Hematopoietic multipotent progenitor cell (in vitro differentiated cells): Measurements from ENCODE around the gene TMEM178B. TPM values are rescaled to one million over a fixed set of nuclear protein-coding genes. Genes with fewer than 3 reads are reported as not detected.

Source experiments
- DNase-seq, 3 donors: peaks; one replicate each; pipeline ENCODE4 v3.0.0-alpha.2; 2011 to 2015; ENCODE audit warnings: low read depth in 2 of 3, low spot score in 2 of 3
- total RNA-seq: library from RNA; depleted of rRNA; stranded (reverse); fragments of >200 nt; gene quantifications from one replicate; pipeline ENCODE4 v1.2.3, GENCODE V29; 2012

The TMEM178B gene
- total RNA-seq, 1 donor = under 0.01 TPM

DNA sequence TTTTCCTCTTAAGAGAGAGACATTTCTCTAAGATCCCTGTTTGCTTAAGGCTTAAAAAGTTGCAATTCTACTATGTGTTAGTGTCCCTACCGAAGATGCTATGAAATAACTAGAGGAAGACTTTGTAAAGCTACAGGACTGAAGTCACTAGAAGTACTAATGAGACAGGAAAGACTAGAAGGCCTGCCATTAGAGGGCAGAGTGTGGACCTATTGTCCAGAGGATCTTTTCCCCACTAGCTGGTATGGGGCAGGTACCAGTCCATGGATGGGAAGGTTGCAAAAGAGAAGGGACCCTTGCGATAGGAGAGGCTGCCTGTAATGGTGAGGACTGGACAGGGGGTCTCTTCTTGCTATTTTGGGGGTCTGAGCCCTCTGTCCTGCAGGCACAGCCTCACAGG, 178.1 kb downstream of the TMEM178B start:
- DNase-seq = no peak

GRCh38 chr7:141257597-141257996, 183.7 kb downstream of the TMEM178B start:
- DNase-seq = no peak

DNA sequence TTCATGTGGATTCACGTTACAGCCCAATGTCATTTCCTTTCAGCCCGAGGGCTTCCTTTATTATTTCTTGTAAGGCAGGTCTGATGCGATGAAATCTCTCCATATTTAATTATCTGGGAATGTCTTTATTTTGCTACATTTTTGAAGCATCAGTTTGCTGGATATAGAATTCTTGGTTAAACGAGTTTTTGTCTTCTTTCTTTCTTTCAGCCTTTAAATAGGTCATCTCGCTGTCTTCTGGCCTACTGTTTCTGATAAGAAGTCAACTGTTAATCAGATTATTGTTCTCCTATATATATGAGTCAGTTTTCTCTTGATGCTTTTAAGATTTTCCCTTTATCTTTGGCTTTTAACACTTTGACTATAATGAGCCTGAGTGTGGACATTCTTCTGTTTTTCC, 184.7 kb downstream of the TMEM178B start:
- no peak for DNase-seq

GRCh38 chr7:141262101-141263090, 188.5 kb downstream of the TMEM178B start:
- DNase-seq = no peak

- DNase-seq = no peak
Observed at GRCh38 chr7:141263508-141263907, 189.6 kb downstream of the TMEM178B start.

DNA sequence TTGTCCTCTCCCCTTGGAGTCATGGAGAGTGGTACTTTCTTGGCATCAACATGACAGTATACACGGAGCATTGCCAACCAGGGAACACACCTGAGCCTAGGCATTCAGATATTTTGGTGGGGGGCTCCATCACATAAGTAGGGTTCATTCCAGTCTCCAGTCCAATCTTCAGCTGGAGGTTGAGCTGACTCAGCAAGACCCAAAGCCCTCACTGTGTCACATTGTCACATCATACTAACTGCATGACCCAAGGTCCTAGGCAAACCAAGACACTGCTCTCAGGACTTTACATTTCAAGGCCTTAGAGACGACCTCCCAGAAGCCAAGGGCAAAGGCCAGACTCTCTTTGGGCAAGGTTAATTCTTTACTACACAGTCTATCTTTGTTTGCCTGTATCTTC, 190.1 kb downstream of the TMEM178B start:
- DNase-seq = no peak

DNA sequence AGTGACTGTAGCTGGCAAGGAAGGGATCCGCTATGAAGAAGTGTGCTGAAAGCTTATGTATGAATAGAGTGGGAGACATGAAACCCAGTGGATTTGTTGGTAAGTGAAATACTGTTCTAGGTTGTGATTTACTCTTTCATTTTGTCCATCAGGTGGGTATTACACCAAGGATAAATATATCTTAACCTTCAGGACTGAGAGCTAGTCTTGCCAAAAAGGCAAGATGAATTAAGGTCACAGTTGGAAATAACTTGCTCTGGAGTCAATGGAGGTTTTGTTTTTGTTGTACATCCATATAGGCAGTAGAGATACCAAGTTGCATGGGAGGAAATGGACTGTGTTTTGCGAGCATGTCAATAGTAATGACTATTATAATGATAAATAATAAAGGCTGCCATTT, 190.6 kb downstream of the TMEM178B start:
- DNase-seq = no peak

DNA sequence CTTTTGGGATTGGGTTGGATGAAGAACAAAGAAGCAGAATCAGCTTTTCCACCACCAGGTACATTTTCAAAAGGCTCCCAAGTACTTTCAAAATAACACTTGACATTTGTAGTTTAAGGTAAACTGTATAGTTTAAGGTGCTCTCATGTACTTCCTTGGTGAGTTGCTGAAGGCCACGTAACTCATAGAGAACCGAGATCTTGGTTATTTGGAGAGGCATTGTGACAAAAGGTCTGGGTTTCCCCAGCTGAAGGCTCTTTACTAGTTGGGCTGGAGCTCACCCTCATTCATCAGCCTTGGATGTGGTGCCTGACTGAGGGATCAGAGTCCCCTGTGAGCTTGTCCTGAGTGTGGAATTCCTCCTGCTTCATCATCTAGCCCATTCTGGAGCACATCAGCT, 191.8 kb downstream of the TMEM178B start:
- DNase-seq = no peak

DNA sequence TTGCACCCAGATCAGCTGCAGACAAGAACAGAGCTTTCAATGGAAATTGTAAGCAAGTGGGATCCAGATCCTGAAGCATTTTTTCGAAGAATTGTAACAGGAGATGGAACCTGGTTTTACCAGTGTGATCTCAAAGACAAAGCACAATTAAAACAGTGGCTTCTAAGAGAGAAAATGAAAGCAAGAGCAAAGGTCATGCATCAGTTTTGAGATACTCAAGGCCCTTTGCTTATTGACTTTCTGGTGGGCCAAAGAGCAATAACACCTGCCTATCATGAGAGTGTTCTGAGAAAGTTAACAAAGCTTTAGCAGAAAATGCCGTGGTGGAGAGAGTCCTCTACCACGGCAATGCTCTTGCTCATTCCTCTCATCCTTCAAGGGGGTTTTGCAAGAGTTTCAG, 194.8 kb downstream of the TMEM178B start:
- DNase-seq = no peak

DNA sequence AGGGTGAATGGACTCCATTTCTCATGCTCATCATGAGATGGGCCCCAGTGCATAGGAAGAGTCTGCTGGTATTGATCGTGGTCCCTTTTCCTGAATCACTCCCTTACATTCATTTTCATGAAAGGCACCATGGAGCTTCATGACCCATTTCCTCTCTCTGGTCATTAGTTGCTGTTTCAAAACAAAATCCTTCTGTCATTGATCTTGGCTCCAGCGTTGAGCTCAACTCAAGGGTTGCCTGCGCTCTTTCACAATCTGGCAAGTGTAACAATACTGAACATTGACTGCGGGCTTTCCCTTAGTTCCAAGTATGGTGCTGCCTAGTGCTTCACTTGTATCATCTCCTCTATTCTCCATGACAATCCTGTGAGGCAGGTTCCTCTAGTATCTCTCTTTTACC, 197.6 kb downstream of the TMEM178B start:
- DNase-seq = no peak

DNA sequence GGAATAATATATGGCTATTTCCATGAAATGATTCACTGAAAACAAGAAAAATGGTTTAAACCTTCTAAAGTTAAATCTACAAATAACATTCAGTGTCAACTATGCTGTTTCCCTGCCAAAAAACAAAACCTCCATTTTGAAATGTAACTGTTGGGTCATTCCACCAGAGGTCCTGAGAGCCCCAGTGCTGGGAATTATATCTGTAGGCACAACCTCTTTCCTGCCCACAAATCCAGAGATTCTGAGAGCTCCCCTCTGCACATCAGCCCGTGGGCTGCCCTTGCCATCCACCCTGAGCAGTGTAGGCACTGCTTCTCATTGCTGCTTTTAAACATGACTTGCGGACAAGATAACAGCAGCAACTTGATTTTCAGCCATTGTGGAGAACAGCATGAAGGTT, 198.6 kb downstream of the TMEM178B start:
- DNase-seq = no peak

- DNase-seq = no peak
Observed at GRCh38 chr7:141275350-141275749, 201.5 kb downstream of the TMEM178B start.

- DNase-seq = no peak
Observed at GRCh38 chr7:141276031-141276430, 202.2 kb downstream of the TMEM178B start.

DNA sequence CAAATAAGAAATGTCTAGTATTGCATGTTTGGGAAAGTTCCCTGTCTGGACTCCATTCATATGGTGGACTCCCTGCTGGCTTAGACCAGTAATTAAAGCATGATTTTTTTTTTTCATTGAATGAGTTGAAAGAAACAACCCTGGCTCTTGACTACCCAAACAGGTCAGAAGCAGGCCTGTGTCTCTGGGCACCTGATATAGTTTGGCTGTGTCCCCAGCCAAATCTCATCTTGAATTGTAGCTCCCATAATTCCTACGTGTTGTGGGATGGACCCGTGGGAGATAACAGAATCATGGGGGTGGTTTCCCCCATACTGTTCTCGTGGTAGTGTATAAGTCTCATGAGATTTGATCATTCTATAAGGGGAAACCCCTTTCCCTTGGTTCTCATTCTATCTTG, 206.2 kb downstream of the TMEM178B start:
- no peak for DNase-seq

- no peak for DNase-seq
Observed at GRCh38 chr7:141281311-141281710, 207.4 kb downstream of the TMEM178B start.

DNA sequence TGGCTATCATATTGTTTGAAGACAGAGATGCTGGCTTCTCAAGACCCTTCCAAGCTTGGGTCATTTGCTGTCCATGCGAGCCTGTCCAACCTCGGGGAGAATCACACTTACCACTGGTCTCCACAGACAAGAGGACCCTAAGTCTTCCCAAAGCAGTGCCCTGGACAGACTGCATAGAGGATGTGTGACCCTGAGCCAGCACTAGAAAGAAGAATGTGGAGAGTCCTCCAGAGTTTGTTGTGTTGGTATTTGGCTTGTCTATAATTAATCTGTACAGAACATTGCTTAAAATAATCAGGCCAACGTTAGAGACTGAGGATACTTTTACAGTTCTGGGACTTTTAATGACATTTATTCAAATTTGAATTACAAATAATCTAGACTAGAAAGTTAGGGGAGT, 212.7 kb downstream of the TMEM178B start:
- no peak for DNase-seq

DNA sequence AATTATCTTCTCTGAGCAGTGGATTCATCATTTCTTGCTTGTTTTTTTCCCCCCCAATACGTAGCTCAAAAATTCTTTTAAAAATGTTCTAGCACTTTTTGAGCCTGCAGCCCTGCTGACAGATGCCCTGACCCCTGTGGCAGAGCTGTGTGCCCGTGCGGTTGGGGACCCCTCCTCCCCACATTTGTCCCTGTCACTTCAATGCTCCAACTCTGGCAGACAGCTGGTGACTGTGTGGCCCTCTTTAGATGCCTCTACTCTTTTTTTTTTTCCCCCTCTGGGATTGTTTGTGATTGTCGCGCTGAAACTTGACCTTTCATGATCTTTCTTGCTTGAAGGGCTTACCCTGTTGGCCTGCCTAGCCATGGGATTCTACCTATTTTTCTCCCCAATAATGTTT, 214.1 kb downstream of the TMEM178B start:
- DNase-seq = no peak

DNA sequence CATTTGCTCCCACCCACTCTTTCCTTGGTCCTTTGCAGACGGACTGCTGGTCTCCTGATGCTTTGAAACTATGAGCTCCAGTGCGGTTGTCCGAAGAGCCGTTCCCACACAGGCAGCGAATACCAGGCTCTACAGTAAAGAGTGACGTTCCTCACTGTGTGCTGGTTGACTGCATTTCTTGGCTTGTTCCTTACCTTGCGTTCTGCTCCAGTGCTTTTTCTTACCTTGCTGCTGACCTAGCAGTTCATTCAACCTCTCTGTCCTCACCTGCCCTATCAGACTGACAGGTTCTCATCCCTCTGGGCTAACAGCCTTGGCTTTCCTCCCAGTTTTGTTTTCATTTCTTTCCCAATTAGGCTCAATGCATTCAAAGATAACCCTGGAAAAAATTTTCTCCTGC, 214.8 kb downstream of the TMEM178B start:
- no peak for DNase-seq

DNA sequence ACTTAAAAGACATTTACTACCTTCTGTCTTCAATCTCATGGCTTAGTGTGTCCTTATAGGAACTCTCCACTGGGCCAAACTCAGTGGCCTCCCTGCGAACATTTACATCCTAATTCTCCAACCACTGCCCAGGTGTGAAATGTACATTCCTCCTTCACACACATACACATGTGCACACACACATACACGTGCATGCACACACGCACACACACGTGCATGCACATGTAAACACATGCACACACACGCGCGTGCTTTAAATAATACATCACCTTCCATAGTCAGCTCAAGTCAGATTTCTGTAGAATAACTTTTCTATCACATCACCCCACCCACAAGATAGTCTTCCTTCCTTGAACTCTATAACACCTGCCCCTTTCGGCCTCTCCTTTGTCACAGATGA, 216.5 kb downstream of the TMEM178B start:
- no peak for DNase-seq

- DNase-seq = no peak
Observed at GRCh38 chr7:141290973-141291372, 217.1 kb downstream of the TMEM178B start.

DNA sequence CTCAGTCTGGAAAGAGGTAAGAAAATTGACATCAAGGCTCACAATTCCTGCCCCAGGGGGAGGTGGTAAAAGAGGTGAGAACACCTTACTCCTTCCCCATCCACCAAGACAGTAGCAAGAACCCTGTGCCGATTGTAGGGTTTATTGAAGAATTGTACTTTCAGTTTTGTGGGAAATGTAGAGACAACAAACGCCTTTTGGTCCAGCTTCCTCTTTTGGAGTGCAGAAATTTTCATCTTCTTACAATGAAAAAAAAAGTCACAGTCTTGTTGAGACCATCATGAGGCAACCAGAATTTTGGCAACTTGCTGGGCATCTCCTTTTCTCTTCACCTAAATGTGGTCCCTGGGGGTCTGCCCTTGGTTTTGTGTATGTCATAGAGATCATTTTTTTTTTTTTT, 217.7 kb downstream of the TMEM178B start:
- DNase-seq = peak in 2 of 3 donors; percentile 1 to 29

DNA sequence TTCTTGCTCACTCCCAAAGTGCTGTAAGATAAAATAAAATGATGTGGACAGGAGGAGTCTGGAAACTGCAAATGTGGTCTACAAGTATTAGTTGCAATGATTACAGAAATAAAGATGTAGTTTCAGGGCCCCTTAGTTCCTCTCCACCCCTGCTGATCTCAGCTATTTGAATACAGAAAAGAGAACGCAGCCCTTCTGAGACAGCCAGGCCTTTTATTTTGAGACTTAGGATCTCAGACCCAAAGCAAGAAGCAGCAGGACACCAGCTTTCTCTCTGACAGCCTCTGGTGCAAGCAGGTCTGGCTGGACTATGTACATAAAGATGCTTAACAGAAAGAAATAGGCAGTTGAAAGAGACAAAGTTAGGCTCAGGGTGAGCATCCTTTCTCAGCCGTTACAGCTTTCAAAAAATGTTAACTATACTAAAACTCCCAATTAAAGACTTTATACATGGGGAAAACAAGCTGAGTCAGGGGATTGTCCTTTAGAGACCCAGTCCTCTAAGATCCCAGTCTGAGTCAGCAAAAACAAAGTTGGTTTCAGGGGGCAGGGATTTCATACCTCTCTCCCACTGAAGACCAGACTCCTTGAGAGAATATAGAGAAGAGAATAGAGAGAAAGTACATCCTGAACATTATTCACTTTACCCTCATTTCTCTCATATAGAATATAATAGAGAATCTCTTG, 220.4 kb downstream of the TMEM178B start:
- no peak for DNase-seq
